ENCODE data around the gene PSMB10.

Gene PSMB10

GRCh38 chr16:67965668-67966548, 29.3 kb upstream of the PSMB10 start:
- Histone ChIP-seq H4K91ac (ENCODE audit: low read depth, low read length, poor library complexity) (no peak overlapping the region), H2AK5ac (ENCODE audit: low read depth, low read length) (no peak overlapping the region), H3K14ac (ENCODE audit: low read length) (no peak overlapping the region), H4K8ac (ENCODE audit: low read depth, low read length) (no peak overlapping the region), H3K4me2 (ENCODE audit: insufficient read depth, low read length, poor library complexity, severe bottlenecking) (no peak overlapping the region), H2BK120ac (ENCODE audit: low read depth, low read length) (no peak overlapping the region), H3K27me3 (ENCODE audit: control insufficient read depth in 3 of 3, insufficient read depth in 3 of 3, low read depth in 1 of 3, low read length in 3 of 3) (no peaks in the 10 kb centered on the region), H3K18ac (ENCODE audit: low read length) (peak overlapping the region; percentile 0), H3K4me1 (ENCODE audit: control insufficient read depth in 2 of 2, insufficient read depth in 1 of 2, low read depth in 1 of 2, low read length in 2 of 2) (peaks cover 20 to 28% of the 10 kb centered on the region in 2 donors), H3K4ac (ENCODE audit: low read length) (no peak overlapping the region), H2BK5ac (ENCODE audit: low read length) (no peak overlapping the region), H3K9ac (ENCODE audit: low read depth, low read length, poor library complexity) (peak overlapping the region; percentile 75), H3K23ac (ENCODE audit: low read depth, low read length, poor library complexity) (no peak overlapping the region), H3K27ac (replicated peaks; ENCODE audit: low read length) (peak overlapping the region; percentile 20), H3K36me3 (replicated peaks in 1 of 2; ENCODE audit: control insufficient read depth in 2 of 2, insufficient read depth in 2 of 2, low read length in 2 of 2) (peaks cover 23 to 29% of the 10 kb centered on the region in 2 donors), H2AFZ (ENCODE audit: low read length) (no peak overlapping the region), H2BK12ac (ENCODE audit: low read length) (no peak overlapping the region), H2BK15ac (ENCODE audit: low read length) (no peak overlapping the region), H3K9me3 (replicated peaks in 1 of 2; ENCODE audit: control insufficient read depth in 2 of 2, insufficient read depth in 1 of 2, low read depth in 1 of 2, low read length in 2 of 2) (no peaks in the 10 kb centered on the region), H3K4me3 (ENCODE audit: low read length in 2 of 2) (peak overlapping the region in 1 of 2 donors; percentile 56), H3K79me1 (ENCODE audit: low read depth, low read length) (peaks cover 20% of the 10 kb centered on the region)
- no CpG with 5 or more reads among the region's 11 CpGs for WGBS, 2 donors (ENCODE audit: extremely low coverage in 2 of 2, insufficient read length in 2 of 2, insufficient replicate concordance in 1 of 2)
- no peak for DNase-seq (ENCODE audit: low spot score)

GRCh38 chr16:67964477-67965131, 28.0 kb upstream of the PSMB10 start:
- peak overlapping the region; percentile 57 for H3K18ac ChIP-seq (ENCODE audit: low read length)
- H4K8ac ChIP-seq (ENCODE audit: low read depth, low read length) = no peak overlapping the region
- H4K91ac ChIP-seq (ENCODE audit: low read depth, low read length, poor library complexity) = peak overlapping the region; percentile 16
- H2BK120ac ChIP-seq (ENCODE audit: low read depth, low read length) = no peak overlapping the region
- H3K4me2 ChIP-seq (ENCODE audit: insufficient read depth, low read length, poor library complexity, severe bottlenecking) = no peak overlapping the region
- no CpG with 5 or more reads among the region's 6 CpGs for WGBS, 2 donors (ENCODE audit: extremely low coverage in 2 of 2, insufficient read length in 2 of 2, insufficient replicate concordance in 1 of 2)
- no peak overlapping the region for H2AFZ ChIP-seq (ENCODE audit: low read length)
- no peak overlapping the region for H2BK12ac ChIP-seq (ENCODE audit: low read length)
- no peak overlapping the region for H3K14ac ChIP-seq (ENCODE audit: low read length)
- no peaks in the 10 kb centered on the region for H3K9me3 ChIP-seq (replicated peaks in 1 of 2; ENCODE audit: control insufficient read depth in 2 of 2, insufficient read depth in 1 of 2, low read depth in 1 of 2, low read length in 2 of 2)
- peak overlapping the region in 1 of 2 donors; percentile 12 for H3K4me3 ChIP-seq (ENCODE audit: low read length in 2 of 2)
- H3K79me1 ChIP-seq (ENCODE audit: low read depth, low read length) = peaks cover 20% of the 10 kb centered on the region
- H3K4me1 ChIP-seq (ENCODE audit: control insufficient read depth in 2 of 2, insufficient read depth in 1 of 2, low read depth in 1 of 2, low read length in 2 of 2) = peaks cover 20 to 27% of the 10 kb centered on the region in 2 donors
- H3K27ac ChIP-seq (replicated peaks; ENCODE audit: low read length) = no peak overlapping the region
- no peak overlapping the region for H2AK5ac ChIP-seq (ENCODE audit: low read depth, low read length)
- H2BK5ac ChIP-seq (ENCODE audit: low read length) = no peak overlapping the region
- no peak overlapping the region for H2BK15ac ChIP-seq (ENCODE audit: low read length)
- peak overlapping the region; percentile 36 for H3K23ac ChIP-seq (ENCODE audit: low read depth, low read length, poor library complexity)
- peak overlapping the region; percentile 22 for H3K9ac ChIP-seq (ENCODE audit: low read depth, low read length, poor library complexity)
- H3K27me3 ChIP-seq (ENCODE audit: control insufficient read depth in 3 of 3, insufficient read depth in 3 of 3, low read depth in 1 of 3, low read length in 3 of 3) = peaks cover 0 to 2% (median 0%) of the 10 kb centered on the region in 3 experiments
- peaks cover 35 to 42% of the 10 kb centered on the region in 2 donors for H3K36me3 ChIP-seq (replicated peaks in 1 of 2; ENCODE audit: control insufficient read depth in 2 of 2, insufficient read depth in 2 of 2, low read length in 2 of 2)
- H3K4ac ChIP-seq (ENCODE audit: low read length) = no peak overlapping the region
- no peak for DNase-seq (ENCODE audit: low spot score)

GRCh38 chr16:67963662-67964321, 27.1 kb upstream of the PSMB10 start:
- Histone ChIP-seq H3K9ac (ENCODE audit: low read depth, low read length, poor library complexity) (peak overlapping the region; percentile 22), H3K14ac (ENCODE audit: low read length) (no peak overlapping the region), H3K36me3 (replicated peaks in 1 of 2; ENCODE audit: control insufficient read depth in 2 of 2, insufficient read depth in 2 of 2, low read length in 2 of 2) (peaks cover 43 to 49% of the 10 kb centered on the region in 2 donors), H3K27me3 (ENCODE audit: control insufficient read depth in 3 of 3, insufficient read depth in 3 of 3, low read depth in 1 of 3, low read length in 3 of 3) (peaks cover 0 to 2% (median 0%) of the 10 kb centered on the region in 3 experiments), H2AFZ (ENCODE audit: low read length) (no peak overlapping the region), H4K8ac (ENCODE audit: low read depth, low read length) (no peak overlapping the region), H2AK5ac (ENCODE audit: low read depth, low read length) (no peak overlapping the region), H3K4me3 (ENCODE audit: low read length in 2 of 2) (no peak overlapping the region), H2BK5ac (ENCODE audit: low read length) (no peak overlapping the region), H3K4me2 (ENCODE audit: insufficient read depth, low read length, poor library complexity, severe bottlenecking) (no peak overlapping the region), H2BK120ac (ENCODE audit: low read depth, low read length) (no peak overlapping the region), H3K27ac (replicated peaks; ENCODE audit: low read length) (no peak overlapping the region), H2BK15ac (ENCODE audit: low read length) (no peak overlapping the region), H2BK12ac (ENCODE audit: low read length) (no peak overlapping the region), H3K4ac (ENCODE audit: low read length) (no peak overlapping the region), H3K23ac (ENCODE audit: low read depth, low read length, poor library complexity) (peak overlapping the region; percentile 81), H3K9me3 (replicated peaks in 1 of 2; ENCODE audit: control insufficient read depth in 2 of 2, insufficient read depth in 1 of 2, low read depth in 1 of 2, low read length in 2 of 2) (no peaks in the 10 kb centered on the region), H4K91ac (ENCODE audit: low read depth, low read length, poor library complexity) (peak overlapping the region; percentile 6), H3K79me1 (ENCODE audit: low read depth, low read length) (peaks cover 22% of the 10 kb centered on the region), H3K18ac (ENCODE audit: low read length) (peak overlapping the region; percentile 8), H3K4me1 (ENCODE audit: control insufficient read depth in 2 of 2, insufficient read depth in 1 of 2, low read depth in 1 of 2, low read length in 2 of 2) (peaks cover 20 to 24% of the 10 kb centered on the region in 2 donors)
- no CpG with 5 or more reads among the region's 32 CpGs for WGBS, 2 donors (ENCODE audit: extremely low coverage in 2 of 2, insufficient read length in 2 of 2, insufficient replicate concordance in 1 of 2)
- DNase-seq (ENCODE audit: low spot score) = no peak

Data from neuronal stem cell (in vitro differentiated cells).